Astrocyte (in vitro differentiated cells and primary cell): Measurements from ENCODE around the gene CAMK2N1. TPM values are rescaled to one million over a fixed set of nuclear protein-coding genes. Genes with fewer than 3 reads are reported as not detected.

ENCODE experiments used
- DNase-seq: peaks from one replicate; pipeline ENCODE4 v3.0.0-alpha.2; 2010; ENCODE audit warnings: low read depth
- FAIRE-seq: peaks from 2 replicates; lab custom pipeline; 2011; peaks lifted over from hg19 to GRCh38; lab: Jason Lieb, UNC
- H2AFZ ChIP-seq: 2 replicates; pipeline ENCODE4 v1.6.0; 2012; ENCODE audit warnings: low read depth, low read length, inconsistent platforms
- H3K27ac ChIP-seq: 2 replicates; pipeline ENCODE4 v1.5.1; 2011; ENCODE audit warnings: low read depth, low read length, inconsistent platforms
- H3K27me3 ChIP-seq: 2 replicates; pipeline ENCODE4 v1.6.0; 2011; ENCODE audit warnings: low read length, inconsistent platforms; ENCODE audit not compliant: insufficient read depth
- H3K36me3 ChIP-seq: 2 replicates; pipeline ENCODE4 v1.5.1; 2011; ENCODE audit warnings: low read length, inconsistent platforms; ENCODE audit not compliant: insufficient read depth
- H3K4me1 ChIP-seq: 2 replicates; pipeline ENCODE4 v1.5.1; 2011; ENCODE audit warnings: low read length, inconsistent platforms; ENCODE audit not compliant: insufficient read depth
- H3K4me2 ChIP-seq: 2 replicates; pipeline ENCODE4 v1.6.0; 2012; ENCODE audit warnings: low read length, inconsistent platforms
- H3K4me3 ChIP-seq: 2 replicates; pipeline ENCODE4 v1.5.1; 2011; ENCODE audit warnings: low read depth, mild to moderate bottlenecking, low read length, inconsistent platforms; ENCODE audit not compliant: insufficient read depth
- H3K79me2 ChIP-seq: 2 replicates; pipeline ENCODE4 v1.6.0; 2012; ENCODE audit warnings: mild to moderate bottlenecking, low read length, inconsistent platforms; ENCODE audit not compliant: insufficient read depth
- H3K9ac ChIP-seq: 2 replicates; pipeline ENCODE4 v1.6.0; 2012; ENCODE audit warnings: mild to moderate bottlenecking, low read length, inconsistent platforms
- H3K9me3 ChIP-seq: 2 replicates; pipeline ENCODE4 v1.5.1; 2012; ENCODE audit warnings: low read depth, mild to moderate bottlenecking, low read length, inconsistent platforms; ENCODE audit not compliant: insufficient read depth
- H4K20me1 ChIP-seq: 2 replicates; pipeline ENCODE4 v1.6.0; 2012; ENCODE audit warnings: low read length, inconsistent platforms; ENCODE audit not compliant: insufficient read depth
- H3K27ac Mint-ChIP-seq: one replicate; pipeline ENCODE4 v1.8.0; 2021; ENCODE audit warnings: mild to moderate bottlenecking, mixed read lengths; ENCODE audit not compliant: unreplicated experiment
- H3K27me3 Mint-ChIP-seq: one replicate; pipeline ENCODE4 v1.8.0; 2021; ENCODE audit warnings: low read depth, mixed read lengths; ENCODE audit not compliant: unreplicated experiment
- H3K36me3 Mint-ChIP-seq: one replicate; pipeline ENCODE4 v1.8.0; 2021; ENCODE audit warnings: low read depth, mixed read lengths; ENCODE audit not compliant: unreplicated experiment
- H3K4me1 Mint-ChIP-seq: one replicate; pipeline ENCODE4 v1.8.0; 2021; ENCODE audit warnings: low read depth, mixed read lengths; ENCODE audit not compliant: unreplicated experiment
- H3K4me3 Mint-ChIP-seq: one replicate; pipeline ENCODE4 v1.8.0; 2021; ENCODE audit warnings: mild to moderate bottlenecking, moderate library complexity, mixed read lengths; ENCODE audit not compliant: unreplicated experiment
- H3K9me3 Mint-ChIP-seq: one replicate; pipeline ENCODE4 v1.8.0; 2021; ENCODE audit warnings: mild to moderate bottlenecking, mixed read lengths; ENCODE audit not compliant: unreplicated experiment
- CTCF ChIP-seq: IDR thresholded peaks from 2 replicates; pipeline ENCODE4 v1.5.1; 2011; ENCODE audit warnings: low read depth, mild to moderate bottlenecking, inconsistent platforms, low read length, moderate library complexity; ENCODE audit not compliant: insufficient read depth
- EZH2 ChIP-seq: IDR thresholded peaks from 2 replicates; pipeline ENCODE4 v1.6.1; 2012; ENCODE audit warnings: mild to moderate bottlenecking, low read length, inconsistent platforms; ENCODE audit not compliant: insufficient read depth
- total RNA-seq: library from RNA; stranded (reverse); gene quantifications from 2 replicates; pipeline ENCODE4 v1.2.1, GENCODE V29; 2021

CAMK2N1 gene
- total RNA-seq, 1 donor from 2014 or later, result 18.9 TPM

DNA sequence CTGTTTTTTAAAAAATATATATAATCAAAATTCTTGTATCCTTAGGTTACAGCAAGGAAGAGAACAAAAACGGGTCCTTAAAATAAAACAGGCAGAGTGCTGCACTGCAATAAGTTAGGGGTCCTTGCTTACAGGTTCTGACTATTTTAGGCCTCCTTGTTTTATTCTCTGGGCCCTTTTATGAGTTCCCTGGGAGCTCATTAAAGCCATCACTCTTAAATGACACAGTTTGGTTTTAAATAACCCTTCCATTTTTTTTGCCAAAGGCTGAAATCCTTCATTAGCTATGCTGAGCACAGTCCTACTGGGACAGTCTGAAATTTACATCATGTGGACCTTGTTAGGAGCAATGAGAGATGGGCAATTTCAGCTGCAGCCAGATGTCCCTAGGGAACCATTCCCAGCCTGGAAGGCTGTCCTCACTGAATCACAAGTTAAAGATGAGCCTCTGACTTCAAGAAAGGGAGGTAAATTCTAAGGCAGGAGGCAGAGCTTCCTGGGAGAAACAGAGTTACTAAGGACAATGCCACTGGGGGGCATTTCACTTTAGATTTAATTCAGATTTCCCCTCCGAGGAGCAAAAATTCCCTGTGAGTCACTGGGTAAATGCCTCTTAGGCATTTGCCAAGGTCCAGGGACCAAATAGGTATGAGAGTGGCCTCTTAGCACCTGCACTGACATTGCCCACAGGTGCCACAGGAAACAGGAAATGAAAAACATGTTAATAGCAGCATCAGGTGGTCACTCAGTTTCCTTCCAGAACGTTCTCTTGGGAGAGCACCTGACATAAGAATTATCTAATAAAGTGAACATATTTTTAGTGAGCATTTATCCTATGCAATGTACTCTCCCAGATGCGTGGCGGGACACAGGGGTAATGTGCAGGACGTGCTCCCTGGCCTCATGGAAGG, 25.8 kb upstream of the CAMK2N1 start:
- H3K4me1 ChIP-seq, result peaks cover 12% of the 10 kb centered on the region
- no peak overlapping the region for H3K4me3 ChIP-seq
- no peaks in the 10 kb centered on the region for H3K9me3 ChIP-seq
- TF ChIP-seq CTCF, result no peak
- no peak for TF ChIP-seq EZH2
- H4K20me1 ChIP-seq, result no peaks in the 10 kb centered on the region
- no peaks in the 10 kb centered on the region for H3K9me3 Mint-ChIP-seq
- H3K27ac ChIP-seq, result no peak overlapping the region
- no peak overlapping the region for H3K27ac Mint-ChIP-seq
- no peaks in the 10 kb centered on the region for H3K36me3 ChIP-seq
- H3K36me3 Mint-ChIP-seq, result no peaks in the 10 kb centered on the region
- no peak overlapping the region for H2AFZ ChIP-seq
- H3K9ac ChIP-seq, result no peak overlapping the region
- H3K4me2 ChIP-seq, result no peak overlapping the region
- H3K79me2 ChIP-seq, result peaks cover 12% of the 10 kb centered on the region
- H3K4me1 Mint-ChIP-seq, result peaks cover 2% of the 10 kb centered on the region
- H3K4me3 Mint-ChIP-seq, result no peak overlapping the region
- DNase-seq (no peak), FAIRE-seq (no peak)
- H3K27me3 ChIP-seq, result no peaks in the 10 kb centered on the region
- H3K27me3 Mint-ChIP-seq, result peaks cover 27% of the 10 kb centered on the region

DNA sequence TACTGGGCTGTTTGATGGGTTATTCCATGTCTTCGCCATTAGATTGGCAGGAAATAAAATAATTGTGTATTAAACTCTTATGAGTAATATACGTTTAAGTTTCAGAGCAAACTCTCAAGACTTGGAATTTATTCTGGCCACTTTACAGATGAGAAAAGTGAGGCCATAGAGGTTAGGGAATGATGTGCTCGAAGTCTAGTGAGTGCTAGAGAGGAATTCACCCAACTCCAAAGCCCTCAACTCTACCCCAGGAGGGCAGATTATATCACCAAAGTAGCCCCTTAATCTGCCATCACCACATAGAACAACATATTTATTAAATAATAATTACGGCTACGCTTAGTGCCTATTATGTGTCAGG, 22.4 kb upstream of the CAMK2N1 start:
- Histone ChIP-seq H3K4me2 (peak overlapping the region; percentile 99), H3K9ac (peak overlapping the region; percentile 92), H3K27me3 (no peaks in the 10 kb centered on the region), H3K27ac (peak overlapping the region; percentile 82), H2AFZ (peak overlapping the region; percentile 98), H4K20me1 (peaks cover 17% of the 10 kb centered on the region), H3K4me1 (peaks cover 12% of the 10 kb centered on the region), H3K4me3 (peak overlapping the region; percentile 89), H3K79me2 (peaks cover 44% of the 10 kb centered on the region), H3K9me3 (no peaks in the 10 kb centered on the region), H3K36me3 (peaks cover 7% of the 10 kb centered on the region)
- no peak for DNase-seq
- H3K4me1 Mint-ChIP-seq, result peaks cover 2% of the 10 kb centered on the region
- peak overlapping the region; percentile 41 for H3K27ac Mint-ChIP-seq
- FAIRE-seq, result no peak
- peaks cover 17% of the 10 kb centered on the region for H3K27me3 Mint-ChIP-seq
- peaks cover 2% of the 10 kb centered on the region for H3K36me3 Mint-ChIP-seq
- peak overlapping the region; percentile 93 for H3K4me3 Mint-ChIP-seq
- TF ChIP-seq EZH2, result no peak
- no peaks in the 10 kb centered on the region for H3K9me3 Mint-ChIP-seq

GRCh38 chr1:20507564-20508410, 21.8 kb upstream of the CAMK2N1 start, which contains the start of gene MUL1:
TSS of gene MUL1 (minus strand) at chr1:20508151. CDS start at chr1:20508024, 127 bp downstream.
- H3K27me3 Mint-ChIP-seq, result peaks cover 11% of the 10 kb centered on the region
- FAIRE-seq (peak; percentile 34), DNase-seq (peak; percentile 86)
- Histone ChIP-seq H3K4me3 (peak within 1 kb of the TSS; percentile 89), H3K9me3 (no peaks in the 10 kb centered on the region), H3K27ac (peak within 1 kb of the TSS; percentile 82), H3K4me1 (peaks cover 12% of the 10 kb centered on the region), H2AFZ (peak within 1 kb of the TSS; percentile 98), H3K4me2 (peak within 1 kb of the TSS; percentile 99), H3K9ac (peak within 1 kb of the TSS; percentile 92), H3K36me3 (peaks cover 10% of the 10 kb centered on the region), H4K20me1 (peaks cover 18% of the 10 kb centered on the region), H3K27me3 (no peaks in the 10 kb centered on the region), H3K79me2 (peaks cover 46% of the 10 kb centered on the region)
- H3K4me3 Mint-ChIP-seq, result peak within 1 kb of the TSS; percentile 93
- peak within 1 kb of the TSS; percentile 91 for H3K27ac Mint-ChIP-seq
- TF ChIP-seq CTCF (no peak), EZH2 (no peak)
- H3K4me1 Mint-ChIP-seq, result peaks cover 2% of the 10 kb centered on the region
- H3K9me3 Mint-ChIP-seq, result no peaks in the 10 kb centered on the region
- H3K36me3 Mint-ChIP-seq, result peaks cover 2% of the 10 kb centered on the region
